ENCODE data around the gene CFAP90. TPM values are rescaled to one million over a fixed set of nuclear protein-coding genes. Genes with fewer than 3 reads are reported as not detected.

The CFAP90 gene
- total RNA-seq, 4 donors from 2014 or later, result not detected

- Histone ChIP-seq H3K4me3 (no peak overlapping the region), H3K27me3 (no peaks in the 10 kb centered on the region), H3K4me1 (no peaks in the 10 kb centered on the region), H3K9me3 (no peaks in the 10 kb centered on the region), H3K27ac (no peak overlapping the region), H3K36me3 (no peaks in the 10 kb centered on the region)
- DNase-seq, result no peak
- TF ChIP-seq POLR2A (IDR thresholded peaks at IDR 0.05) (no peak), CTCF (IDR thresholded peaks at IDR 0.05) (no peak)
These were observed 25.3 kb downstream of the CFAP90 start for GRCh38 chr5:7825630-7826029.

DNA sequence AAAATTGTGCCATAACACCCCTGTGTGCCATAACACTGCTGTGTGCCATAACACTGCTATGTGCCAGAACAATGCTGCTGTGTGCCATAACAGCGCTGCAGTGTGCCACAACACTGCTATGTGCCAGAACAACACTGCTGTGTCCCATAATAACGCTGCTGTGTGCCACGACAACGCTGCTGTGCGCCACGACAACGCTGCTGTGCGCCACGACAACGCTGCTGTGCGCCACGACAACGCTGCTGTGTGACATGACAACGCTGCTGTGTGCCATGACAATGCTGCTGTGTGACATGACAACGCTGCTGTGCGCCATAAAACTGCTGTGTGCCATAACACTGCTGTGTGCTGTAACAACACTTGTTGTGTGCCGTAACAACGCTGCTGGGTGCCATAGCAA, 25.9 kb downstream of the CFAP90 start:
- no peak for DNase-seq
- H3K27me3 ChIP-seq, result no peaks in the 10 kb centered on the region

GRCh38 chr5:7823594-7823993, 27.3 kb downstream of the CFAP90 start:
- no peaks in the 10 kb centered on the region for H3K9me3 ChIP-seq
- H3K36me3 ChIP-seq, result no peaks in the 10 kb centered on the region
- TF ChIP-seq POLR2A (IDR thresholded peaks at IDR 0.05) (no peak), CTCF (IDR thresholded peaks at IDR 0.05) (no peak)
- DNase-seq, result no peak
- H3K27ac ChIP-seq, result no peak overlapping the region
- H3K4me1 ChIP-seq, result no peaks in the 10 kb centered on the region
- no peaks in the 10 kb centered on the region for H3K27me3 ChIP-seq
- H3K4me3 ChIP-seq, result no peak overlapping the region

More for the DNA sequence above, 25.9 kb downstream of the CFAP90 start:
- H3K27ac ChIP-seq, result no peak overlapping the region
- no peaks in the 10 kb centered on the region for H3K36me3 ChIP-seq
- H3K4me3 ChIP-seq, result no peak overlapping the region
- H3K4me1 ChIP-seq, result no peaks in the 10 kb centered on the region
- H3K9me3 ChIP-seq, result no peaks in the 10 kb centered on the region
- TF ChIP-seq CTCF (IDR thresholded peaks at IDR 0.05) (no peak), POLR2A (IDR thresholded peaks at IDR 0.05) (no peak)

DNA sequence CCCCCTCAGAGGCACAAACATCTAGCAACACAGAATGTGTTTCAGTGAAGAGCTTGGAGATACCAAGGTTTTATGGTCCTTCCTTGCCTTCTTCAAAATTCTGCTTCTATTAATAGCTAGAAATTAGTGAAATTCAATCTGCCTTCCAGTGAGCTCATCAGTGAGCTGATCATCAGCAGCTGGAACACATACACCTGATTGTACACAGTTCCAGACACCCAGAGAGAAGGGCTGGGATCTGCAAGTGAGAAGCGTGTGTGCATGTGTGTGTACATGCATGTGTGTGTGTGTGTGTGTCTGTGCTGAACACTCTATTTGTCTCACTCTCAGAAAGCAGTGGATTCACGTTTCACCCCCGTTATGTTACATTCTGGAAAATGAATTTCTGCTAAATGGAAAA, 28.5 kb downstream of the CFAP90 start:
- no peak for DNase-seq
- no peaks in the 10 kb centered on the region for H3K4me1 ChIP-seq
- no peak overlapping the region for H3K4me3 ChIP-seq
- H3K36me3 ChIP-seq, result no peaks in the 10 kb centered on the region
- no peak overlapping the region for H3K27ac ChIP-seq
- TF ChIP-seq POLR2A (IDR thresholded peaks at IDR 0.05), result no peak
- no peak for TF ChIP-seq CTCF (IDR thresholded peaks at IDR 0.05)
- no peaks in the 10 kb centered on the region for H3K9me3 ChIP-seq
- no peaks in the 10 kb centered on the region for H3K27me3 ChIP-seq

- peak in 1 of 6 experiments; percentile 2 for TF ChIP-seq CTCF (IDR thresholded peaks at IDR 0.05)
- no peak for TF ChIP-seq POLR2A (IDR thresholded peaks at IDR 0.05)
- Histone ChIP-seq H3K4me3 (no peak overlapping the region), H3K27me3 (no peaks in the 10 kb centered on the region), H3K9me3 (no peaks in the 10 kb centered on the region), H3K4me1 (no peaks in the 10 kb centered on the region), H3K36me3 (no peaks in the 10 kb centered on the region), H3K27ac (no peak overlapping the region)
- no peak for DNase-seq
These were observed 34.4 kb downstream of the CFAP90 start for GRCh38 chr5:7816535-7816901.

- Histone ChIP-seq H3K4me1 (no peaks in the 10 kb centered on the region), H3K27me3 (no peaks in the 10 kb centered on the region), H3K27ac (no peak overlapping the region), H3K9me3 (no peaks in the 10 kb centered on the region), H3K36me3 (no peaks in the 10 kb centered on the region), H3K4me3 (no peak overlapping the region)
- DNase-seq, result peak; percentile 42 to 80 (median 78)
- TF ChIP-seq CTCF (IDR thresholded peaks at IDR 0.05), result peak; percentile 19 to 71 (median 60)
- TF ChIP-seq POLR2A (IDR thresholded peaks at IDR 0.05), result no peak
These were observed 34.9 kb downstream of the CFAP90 start for GRCh38 chr5:7815892-7816534.

Measured in Peyer's patch (tissue), 4 donors.